CD14-positive monocyte (primary cell): ENCODE measurements around the gene IL31RA. TPM values are rescaled to one million over a fixed set of nuclear protein-coding genes. Genes with fewer than 3 reads are reported as not detected.
A peak's percentile ranks its signal among the peaks of the same experiment; 100 is the strongest.

Experiments used
- DNase-seq, 3 donors: peaks; one replicate each; pipeline ENCODE4 v3.0.0-alpha.2; 2011 to 2022
- H2AFZ ChIP-seq: 2 replicates; pipeline ENCODE4 v1.6.0; 2012; ENCODE audit warnings: mild to moderate bottlenecking, low read depth, low read length, inconsistent platforms; ENCODE audit not compliant: insufficient read depth, poor library complexity, severe bottlenecking
- H3K27ac ChIP-seq, 2 donors: 1 replicate in 1 of 2; 2 replicates in 1 of 2; pipeline ENCODE4 v1.5.1; 2012 to 2013; ENCODE audit warnings: low read length in 2 of 2, control low read depth in 1 of 2, inconsistent platforms in 1 of 2, low read depth in 1 of 2, mild to moderate bottlenecking in 1 of 2
- H3K27me3 ChIP-seq, 2 donors: one replicate each; pipeline versions ENCODE4 v1.6.0 to v1.6.1; 2011 to 2013; ENCODE audit warnings: low read length in 2 of 2; ENCODE audit not compliant: control insufficient read depth in 2 of 2, insufficient read depth in 2 of 2
- H3K36me3 ChIP-seq, 2 donors: replicated peaks in 1 of 2; 1 replicate in 1 of 2; 2 replicates in 1 of 2; pipeline versions ENCODE4 v1.5.1 to v1.6.1; 2012 to 2013; ENCODE audit warnings: low read length in 2 of 2, control low read depth in 1 of 2, inconsistent platforms in 1 of 2, mild to moderate bottlenecking in 1 of 2; ENCODE audit not compliant: insufficient read depth in 2 of 2, control insufficient read depth in 1 of 2
- H3K4me1 ChIP-seq, 2 donors: 1 replicate in 1 of 2; 2 replicates in 1 of 2; pipeline versions ENCODE4 v1.5.1 to v1.6.1; 2012 to 2013; ENCODE audit warnings: low read length in 2 of 2, control low read depth in 1 of 2, inconsistent platforms in 1 of 2, mild to moderate bottlenecking in 1 of 2, moderate library complexity in 1 of 2; ENCODE audit not compliant: insufficient read depth in 2 of 2, control insufficient read depth in 1 of 2
- H3K4me2 ChIP-seq: replicated peaks from 2 replicates; pipeline ENCODE3; 2012; ENCODE audit warnings: low read length, moderate library complexity, mild to moderate bottlenecking; ENCODE audit not compliant: poor library complexity, severe bottlenecking; ENCODE audit errors: extremely low read depth
- H3K4me3 ChIP-seq, 3 experiments: fragments of 200-600 bp in 1 of 3; sonication (generic) in 1 of 3; replicated peaks in 1 of 3; 1 replicate in 2 of 3; 2 replicates in 1 of 3; pipeline ENCODE4 v1.5.1; 2011 to 2013; ENCODE audit warnings: low read length in 3 of 3, mild to moderate bottlenecking in 3 of 3, control low read depth in 2 of 3, low read depth in 2 of 3, inconsistent platforms in 1 of 3, moderate library complexity in 1 of 3
- H3K79me2 ChIP-seq: 2 replicates; pipeline ENCODE4 v1.6.0; 2012; ENCODE audit warnings: mild to moderate bottlenecking, control low read depth, inconsistent platforms, low read length, moderate library complexity; ENCODE audit not compliant: insufficient read depth
- H3K9ac ChIP-seq: 2 replicates; pipeline ENCODE4 v1.6.0; 2017; ENCODE audit warnings: low read length, mild to moderate bottlenecking; ENCODE audit not compliant: insufficient read depth, poor library complexity, severe bottlenecking
- H3K9me3 ChIP-seq, 2 donors: replicated peaks in 1 of 2; 1 replicate in 1 of 2; 2 replicates in 1 of 2; pipeline versions ENCODE4 v1.5.1 to v1.6.1; 2012 to 2013; ENCODE audit warnings: low read length in 2 of 2, control low read depth in 1 of 2; ENCODE audit not compliant: control insufficient read depth in 1 of 2, insufficient read depth in 1 of 2
- H4K20me1 ChIP-seq: 2 replicates; pipeline ENCODE4 v1.6.0; 2012; ENCODE audit warnings: mild to moderate bottlenecking, low read length, control low read depth, moderate library complexity; ENCODE audit not compliant: insufficient read depth
- H3K27ac Mint-ChIP-seq, 7 donors: one replicate each; pipeline ENCODE4 v1.8.0; 2020; ENCODE audit warnings: mild to moderate bottlenecking in 7 of 7, mixed read lengths in 7 of 7, moderate library complexity in 6 of 7, inconsistent platforms in 2 of 7
- H3K27me3 Mint-ChIP-seq, 3 donors: one replicate each; pipeline ENCODE4 v1.8.0; 2021 to 2022; ENCODE audit warnings: low read depth in 3 of 3, mild to moderate bottlenecking in 3 of 3, mixed read lengths in 3 of 3, moderate library complexity in 3 of 3, inconsistent platforms in 1 of 3
- H3K36me3 Mint-ChIP-seq, 2 donors: one replicate each; pipeline ENCODE4 v1.8.0; 2020; ENCODE audit warnings: mixed read lengths in 2 of 2, inconsistent platforms in 1 of 2, mild to moderate bottlenecking in 1 of 2
- H3K4me1 Mint-ChIP-seq: one replicate; pipeline ENCODE4 v1.8.0; 2020; ENCODE audit warnings: mild to moderate bottlenecking, mixed read lengths
- H3K4me3 Mint-ChIP-seq, 2 donors: one replicate each; pipeline ENCODE4 v1.8.0; 2020; ENCODE audit warnings: mild to moderate bottlenecking in 2 of 2, mixed read lengths in 2 of 2, moderate library complexity in 1 of 2
- H3K9me3 Mint-ChIP-seq, 7 donors: one replicate each; pipeline ENCODE4 v1.8.0; 2020 to 2022; ENCODE audit warnings: mixed read lengths in 7 of 7, mild to moderate bottlenecking in 6 of 7, moderate library complexity in 6 of 7, inconsistent platforms in 2 of 7
- CTCF ChIP-seq: fragments of 200-600 bp; IDR thresholded peaks from one replicate; pipeline ENCODE4 v1.8.0; 2022; ENCODE audit warnings: antibody characterized with exemption, mild to moderate bottlenecking
- WGBS: methylation state at CpG from one replicate; pipeline ENCODE4 v1.1.5; 2013; ENCODE audit warnings: missing lambda C conversion rate; ENCODE audit not compliant: insufficient coverage; 5-methylcytosine and 5-hydroxymethylcytosine counted together
- intact Hi-C, 2 donors: fragments of 100-400 bp; cut with micrococcal nuclease; formaldehyde crosslinking; loops; one replicate each; pipeline versions ENCODE4 v1.15.0 to v1.15.1; 2023
- polyA plus RNA-seq, 3 donors: library from polyadenylated mRNA; depleted of rRNA in 1 of 3; unstranded in 2 of 3; stranded (reverse) in 1 of 3; fragments of 300-500 nt in 2 of 3; fragments of >200 nt in 1 of 3; fragmentation: Illumina TruSeq in 2 of 3; gene quantifications; 1 replicate in 2 of 3; 2 replicates in 1 of 3; pipeline ENCODE4 v1.2.3, GENCODE V29; 2012 to 2021

IL31RA gene
- polyA plus RNA-seq, 3 donors, result 0.52 to 1.8 (median 1.3) TPM

- no peaks in the 10 kb centered on the region for H4K20me1 ChIP-seq
- no peak overlapping the region for H3K4me3 ChIP-seq
- no peak overlapping the region for H2AFZ ChIP-seq
- no peak overlapping the region for H3K9ac ChIP-seq
- peaks cover 10 to 15% of the 10 kb centered on the region in 2 donors for H3K4me1 ChIP-seq
- no peak for TF ChIP-seq CTCF
- no peak overlapping the region for H3K4me3 Mint-ChIP-seq
- intact Hi-C loops, result no loop called here
- peaks cover 17% of the 10 kb centered on the region for H3K4me1 Mint-ChIP-seq
- H3K27ac ChIP-seq, result no peak overlapping the region
- H3K36me3 ChIP-seq, result peaks cover 7 to 62% of the 10 kb centered on the region in 2 donors
- 100% methylated on average over 3 of the region's 3 CpGs for WGBS
- DNase-seq, result no peak
- no peaks in the 10 kb centered on the region for H3K79me2 ChIP-seq
- H3K27me3 ChIP-seq, result no peaks in the 10 kb centered on the region
- H3K36me3 Mint-ChIP-seq, result peaks cover 38 to 68% of the 10 kb centered on the region in 2 donors
- no peak overlapping the region for H3K4me2 ChIP-seq
- H3K9me3 Mint-ChIP-seq, result no peaks in the 10 kb centered on the region
- H3K9me3 ChIP-seq, result no peaks in the 10 kb centered on the region
- H3K27me3 Mint-ChIP-seq, result peaks cover 0 to 4% (median 2%) of the 10 kb centered on the region in 3 donors
- peak overlapping the region in 1 of 7 donors; percentile 61 for H3K27ac Mint-ChIP-seq
Measured at GRCh38 chr5:55915783-55916182, 64.6 kb downstream of the IL31RA start.

GRCh38 chr5:55916986-55917385 lies 65.8 kb downstream of the IL31RA start:
- Mint-ChIP-seq H3K4me1 (peaks cover 17% of the 10 kb centered on the region), H3K4me3 (no peak overlapping the region), H3K9me3 (no peaks in the 10 kb centered on the region), H3K36me3 (peaks cover 32 to 64% of the 10 kb centered on the region in 2 donors), H3K27ac (peak overlapping the region in 3 of 7 donors; percentile 3 to 45 (median 9)), H3K27me3 (peaks cover 0 to 2% (median 2%) of the 10 kb centered on the region in 3 donors)
- TF ChIP-seq CTCF, result no peak
- Histone ChIP-seq H2AFZ (no peak overlapping the region), H3K27me3 (no peaks in the 10 kb centered on the region), H3K36me3 (peaks cover 4 to 54% of the 10 kb centered on the region in 2 donors), H3K4me1 (peaks cover 10 to 15% of the 10 kb centered on the region in 2 donors), H3K4me2 (no peak overlapping the region), H3K9me3 (no peaks in the 10 kb centered on the region), H3K79me2 (no peaks in the 10 kb centered on the region), H3K9ac (no peak overlapping the region), H3K27ac (no peak overlapping the region), H4K20me1 (no peaks in the 10 kb centered on the region), H3K4me3 (no peak overlapping the region)
- no peak for DNase-seq
- intact Hi-C loops, result no loop called here
- 84% methylated on average over 10 of the region's 10 CpGs for WGBS
